Activated CD4-positive, alpha-beta memory T cell treated with anti-CD3 and anti-CD28 coated beads for 36 hours (primary cell): Measurements from ENCODE around the gene ACKR2. TPM values are rescaled to one million over a fixed set of nuclear protein-coding genes. Genes with fewer than 3 reads are reported as not detected.

ENCODE experiments used
- CTCF ChIA-PET: fragments of 350-600 bp; sonication (Branson Sonifier 250); formaldehyde crosslinking; loops from one replicate; lab custom pipeline; 2021; ENCODE audit warnings: antibody characterized with exemption, inconsistent platforms; lab: Charles Lee
- POLR2A ChIA-PET: fragments of 350-600 bp; sonication (Branson Sonifier 250); formaldehyde crosslinking; loops from one replicate; lab custom pipeline; 2021; ENCODE audit warnings: antibody characterized with exemption; lab: Charles Lee
- DNase-seq: peaks from one replicate; pipeline ENCODE4 v3.0.0-alpha.2; 2020
- H3K27ac Mint-ChIP-seq: one replicate; pipeline ENCODE4 v1.8.0; 2021; ENCODE audit warnings: mixed read lengths
- H3K27me3 Mint-ChIP-seq: one replicate; pipeline ENCODE4 v1.8.0; 2021; ENCODE audit warnings: mixed read lengths
- H3K36me3 Mint-ChIP-seq: one replicate; pipeline ENCODE4 v1.8.0; 2021; ENCODE audit warnings: mixed read lengths
- H3K4me1 Mint-ChIP-seq: one replicate; pipeline ENCODE4 v1.8.0; 2021; ENCODE audit warnings: low read depth, mixed read lengths
- H3K4me3 Mint-ChIP-seq: one replicate; pipeline ENCODE4 v1.8.0; 2021; ENCODE audit warnings: mild to moderate bottlenecking, mixed read lengths
- H3K9me3 Mint-ChIP-seq: one replicate; pipeline ENCODE4 v1.8.0; 2021; ENCODE audit warnings: mixed read lengths
- intact Hi-C: fragments of 100-400 bp; cut with micrococcal nuclease; formaldehyde crosslinking; loops from one replicate; pipeline ENCODE4 v1.15.1; 2023
- total RNA-seq, 2 experiments: library from RNA; stranded (reverse); gene quantifications; one replicate each; pipeline ENCODE4 v1.2.3, GENCODE V29; 2021

The ACKR2 gene
- total RNA-seq, 2 experiments from 2014 or later: 0.44 to 0.74 TPM

DNA sequence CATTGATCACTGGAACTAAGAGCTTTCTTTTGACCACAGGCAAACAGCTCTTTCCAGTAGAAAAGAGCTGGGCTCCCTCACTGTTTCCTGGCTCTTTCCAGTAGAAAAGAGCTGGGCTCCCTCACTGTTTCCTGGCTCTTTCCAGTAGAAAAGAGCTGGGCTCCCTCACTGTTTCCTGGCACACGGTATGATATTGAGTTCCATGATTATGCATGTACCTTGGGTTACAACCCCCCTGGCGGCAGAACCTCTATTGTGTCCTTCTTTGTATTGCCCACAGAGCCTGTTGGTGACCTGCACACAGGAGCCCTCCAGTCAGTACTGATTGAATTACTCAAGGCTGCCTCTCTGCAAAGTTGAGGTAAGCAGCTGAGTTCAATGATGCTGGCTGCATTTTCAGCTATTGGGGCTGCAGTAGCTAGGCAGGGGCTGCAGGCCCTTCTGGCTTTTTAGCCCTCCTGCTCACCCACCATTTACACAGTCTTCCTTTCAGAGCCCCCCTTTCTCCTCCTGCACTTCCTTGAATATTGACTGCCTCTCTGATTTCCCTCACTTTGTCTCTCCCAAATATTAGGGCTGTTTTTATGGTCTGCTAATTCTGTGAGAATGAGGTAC lies 10.2 kb downstream of the ACKR2 start:
- Mint-ChIP-seq H3K4me1 (no peaks in the 10 kb centered on the region), H3K9me3 (no peaks in the 10 kb centered on the region), H3K36me3 (no peaks in the 10 kb centered on the region), H3K27ac (no peak overlapping the region), H3K4me3 (no peak overlapping the region), H3K27me3 (no peaks in the 10 kb centered on the region)
- ChIA-PET CTCF (interaction anchor here (1.1 to 2.7 kb wide), 2 partner anchors 10 to 11 kb away, joined by 4 to 11 read pairs; no protein-coding TSS in a partner anchor), POLR2A (no interaction called here)
- intact Hi-C loops: no loop called here
- DNase-seq: no peak

DNA sequence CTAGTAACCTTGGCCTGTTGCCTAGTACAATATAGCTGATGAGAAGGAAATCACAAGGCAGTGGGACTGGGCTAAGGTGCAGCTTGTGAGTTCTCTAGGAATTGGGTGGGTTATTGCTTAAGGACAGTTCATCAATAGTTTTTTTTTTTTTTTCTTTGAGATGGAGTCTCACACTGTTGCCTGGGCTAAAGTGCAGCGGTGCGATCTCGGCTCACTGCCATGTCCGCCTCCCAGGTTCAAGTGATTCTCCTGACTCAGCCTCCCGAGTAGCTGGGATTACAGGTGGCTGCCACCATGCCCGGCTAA lies 11.5 kb downstream of the ACKR2 start:
- intact Hi-C loops: no loop called here
- POLR2A ChIA-PET: interaction anchor here (0.6 kb wide), 1 partner anchor 45 kb away, joined by 4 read pairs; no protein-coding TSS in a partner anchor
- DNase-seq: no peak
- no peaks in the 10 kb centered on the region for H3K4me1 Mint-ChIP-seq
- no peaks in the 10 kb centered on the region for H3K36me3 Mint-ChIP-seq
- no peak overlapping the region for H3K4me3 Mint-ChIP-seq
- CTCF ChIA-PET: interaction anchor here (2.7 kb wide), 1 partner anchor 10 kb away, joined by 11 read pairs; no protein-coding TSS in a partner anchor
- H3K9me3 Mint-ChIP-seq: no peaks in the 10 kb centered on the region
- peaks cover 1% of the 10 kb centered on the region for H3K27me3 Mint-ChIP-seq
- no peak overlapping the region for H3K27ac Mint-ChIP-seq

DNA sequence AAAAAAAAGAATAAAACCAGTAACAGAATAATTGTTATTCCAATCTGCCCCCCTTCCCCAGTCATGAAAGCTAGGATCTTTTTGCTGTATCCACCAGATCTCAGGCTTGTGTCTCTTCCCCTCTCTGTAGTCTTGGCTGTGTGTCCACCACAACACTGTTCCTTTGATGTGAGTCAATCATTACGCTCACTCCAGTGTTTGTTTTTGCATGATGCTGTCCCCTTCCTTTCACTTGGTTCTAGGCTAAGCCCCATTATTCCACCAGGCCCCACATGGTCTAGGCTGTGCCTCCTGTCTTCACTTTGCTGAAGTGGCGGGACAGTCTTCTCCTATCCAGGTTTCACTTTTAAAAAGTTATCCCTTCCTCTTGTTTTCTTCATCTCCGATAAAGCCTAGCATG lies 13.6 kb downstream of the ACKR2 start:
- Mint-ChIP-seq H3K9me3 (no peaks in the 10 kb centered on the region), H3K4me1 (no peaks in the 10 kb centered on the region), H3K36me3 (no peaks in the 10 kb centered on the region), H3K4me3 (no peak overlapping the region), H3K27ac (no peak overlapping the region), H3K27me3 (peaks cover 4% of the 10 kb centered on the region)
- DNase-seq: no peak
- POLR2A ChIA-PET: no interaction called here
- CTCF ChIA-PET: no interaction called here
- intact Hi-C loops: no loop called here

DNA sequence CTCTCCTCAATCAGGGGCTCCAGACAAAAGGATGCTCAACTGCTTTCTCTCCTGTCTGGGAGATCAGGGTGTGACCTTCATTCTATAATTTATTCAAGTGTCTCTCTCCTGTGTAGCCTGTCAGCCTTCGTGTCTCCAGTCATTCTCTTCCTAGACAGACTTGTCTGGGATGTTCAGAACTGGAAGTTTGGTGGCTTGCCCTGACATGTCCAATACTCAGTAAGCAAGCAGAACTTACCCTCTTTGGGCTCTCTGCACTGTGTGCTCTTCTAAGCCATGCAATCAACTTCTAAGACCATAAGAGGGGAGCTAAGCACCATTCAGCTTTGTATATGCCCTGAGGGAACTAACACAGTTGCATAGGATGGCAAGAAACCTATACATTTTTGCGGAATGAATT lies 14.1 kb downstream of the ACKR2 start:
- Mint-ChIP-seq H3K27me3 (peaks cover 5% of the 10 kb centered on the region), H3K4me3 (no peak overlapping the region), H3K36me3 (no peaks in the 10 kb centered on the region), H3K27ac (no peak overlapping the region), H3K9me3 (no peaks in the 10 kb centered on the region), H3K4me1 (no peaks in the 10 kb centered on the region)
- no peak for DNase-seq
- ChIA-PET CTCF (no interaction called here), POLR2A (no interaction called here)
- intact Hi-C loops: no loop called here

DNA sequence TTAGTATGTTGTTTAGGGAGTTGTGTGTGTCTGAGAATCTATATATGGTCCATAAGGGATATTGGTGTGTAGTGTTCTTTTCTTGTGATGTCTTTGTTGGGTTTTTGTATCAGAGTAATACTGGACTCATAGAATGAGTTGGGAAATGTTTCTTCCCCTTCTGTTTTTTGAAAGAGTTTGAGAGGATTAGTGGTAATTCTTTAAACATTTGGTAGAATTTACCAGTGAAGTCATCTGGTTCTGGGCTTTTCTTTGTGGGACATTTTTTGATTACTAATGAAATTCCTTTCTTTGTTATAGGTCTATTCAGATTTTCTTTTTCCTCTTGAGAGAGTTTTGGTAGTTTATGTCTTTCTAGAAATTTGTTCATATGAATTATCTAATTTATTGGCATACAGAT lies 16.9 kb downstream of the ACKR2 start:
- H3K27ac Mint-ChIP-seq: no peak overlapping the region
- no peak for DNase-seq
- no peaks in the 10 kb centered on the region for H3K9me3 Mint-ChIP-seq
- no peaks in the 10 kb centered on the region for H3K36me3 Mint-ChIP-seq
- intact Hi-C loops: no loop called here
- no peaks in the 10 kb centered on the region for H3K4me1 Mint-ChIP-seq
- CTCF ChIA-PET: no interaction called here
- POLR2A ChIA-PET: no interaction called here
- no peak overlapping the region for H3K4me3 Mint-ChIP-seq
- peaks cover 7% of the 10 kb centered on the region for H3K27me3 Mint-ChIP-seq

DNA sequence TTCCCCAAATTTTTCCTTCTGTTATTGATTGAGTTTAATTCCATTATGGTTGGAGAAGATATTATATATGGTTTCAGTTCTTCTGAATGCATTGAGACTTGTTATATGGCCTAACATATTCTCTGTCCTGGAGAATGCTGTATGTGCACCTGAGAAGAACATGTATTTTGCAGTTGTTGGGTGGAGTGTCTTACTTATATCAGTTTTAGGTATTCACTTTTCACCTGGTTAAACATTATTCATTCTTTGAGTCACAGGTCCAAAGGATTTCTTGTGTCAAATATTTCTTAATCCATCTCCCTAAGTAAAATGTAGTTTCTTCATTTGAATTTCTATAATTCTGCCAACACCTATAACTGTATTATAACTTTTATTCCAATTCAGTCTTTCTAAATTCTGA lies 17.8 kb downstream of the ACKR2 start:
- no peaks in the 10 kb centered on the region for H3K4me1 Mint-ChIP-seq
- H3K27me3 Mint-ChIP-seq: peaks cover 7% of the 10 kb centered on the region
- no peak overlapping the region for H3K4me3 Mint-ChIP-seq
- CTCF ChIA-PET: no interaction called here
- no peaks in the 10 kb centered on the region for H3K9me3 Mint-ChIP-seq
- no peak for DNase-seq
- no peak overlapping the region for H3K27ac Mint-ChIP-seq
- POLR2A ChIA-PET: no interaction called here
- intact Hi-C loops: no loop called here
- no peaks in the 10 kb centered on the region for H3K36me3 Mint-ChIP-seq

DNA sequence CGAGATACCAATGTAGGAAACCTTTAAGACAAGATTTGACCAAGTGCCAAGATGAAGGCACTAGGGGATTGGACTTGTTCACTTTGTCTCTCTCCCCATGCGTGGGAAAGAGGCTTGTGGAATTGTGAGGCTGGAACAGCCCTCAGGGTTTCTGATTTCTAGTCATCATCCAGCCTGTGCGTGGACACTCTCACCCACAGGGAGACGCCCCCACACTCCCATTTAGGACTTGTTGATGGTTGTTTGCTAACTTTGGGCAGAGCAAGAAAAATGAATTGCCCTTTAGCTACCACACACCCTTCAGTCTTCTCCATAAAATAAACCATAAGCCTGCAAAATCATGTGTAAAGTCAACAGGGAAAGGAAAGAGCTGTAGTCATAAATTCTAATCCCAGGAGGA lies 18.4 kb downstream of the ACKR2 start:
- ChIA-PET CTCF (no interaction called here), POLR2A (no interaction called here)
- intact Hi-C loops: no loop called here
- DNase-seq: no peak
- Mint-ChIP-seq H3K27me3 (peaks cover 7% of the 10 kb centered on the region), H3K27ac (no peak overlapping the region), H3K36me3 (no peaks in the 10 kb centered on the region), H3K9me3 (no peaks in the 10 kb centered on the region), H3K4me3 (no peak overlapping the region), H3K4me1 (no peaks in the 10 kb centered on the region)

DNA sequence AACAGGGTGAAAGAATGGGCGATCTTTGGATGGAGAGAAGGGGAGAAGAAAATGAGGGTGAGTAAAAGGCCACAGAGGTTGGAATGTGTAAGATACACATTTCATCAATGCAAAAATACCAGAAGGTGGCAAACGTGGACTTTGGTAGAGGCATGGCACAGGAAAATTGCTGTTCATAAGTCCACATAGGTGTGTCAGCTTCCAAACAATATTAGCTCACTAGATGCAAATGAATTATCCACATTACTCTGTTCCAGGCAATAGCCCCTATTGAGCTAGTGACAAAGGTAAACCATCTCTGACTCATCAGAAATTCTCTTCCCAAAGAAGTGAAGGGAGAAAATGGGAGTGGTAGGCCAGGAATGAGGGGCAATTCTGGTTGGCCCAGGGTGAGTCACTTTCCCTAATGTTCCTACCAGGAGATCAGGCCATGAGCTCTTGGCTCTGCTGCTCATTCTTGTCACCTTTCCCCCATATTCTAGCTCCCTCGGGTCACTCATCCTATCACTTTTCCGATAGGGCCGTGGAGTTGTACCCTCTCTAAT lies 19.9 kb downstream of the ACKR2 start:
- ChIA-PET CTCF (interaction anchor here (0.7 to 1.2 kb wide), 3 partner anchors 10 to 52 kb away, joined by 3 to 4 read pairs (median 3); no protein-coding TSS in a partner anchor), POLR2A (no interaction called here)
- Mint-ChIP-seq H3K4me1 (no peaks in the 10 kb centered on the region), H3K9me3 (no peaks in the 10 kb centered on the region), H3K36me3 (no peaks in the 10 kb centered on the region), H3K4me3 (no peak overlapping the region), H3K27ac (no peak overlapping the region), H3K27me3 (peaks cover 7% of the 10 kb centered on the region)
- no peak for DNase-seq
- intact Hi-C loops: no loop called here

DNA sequence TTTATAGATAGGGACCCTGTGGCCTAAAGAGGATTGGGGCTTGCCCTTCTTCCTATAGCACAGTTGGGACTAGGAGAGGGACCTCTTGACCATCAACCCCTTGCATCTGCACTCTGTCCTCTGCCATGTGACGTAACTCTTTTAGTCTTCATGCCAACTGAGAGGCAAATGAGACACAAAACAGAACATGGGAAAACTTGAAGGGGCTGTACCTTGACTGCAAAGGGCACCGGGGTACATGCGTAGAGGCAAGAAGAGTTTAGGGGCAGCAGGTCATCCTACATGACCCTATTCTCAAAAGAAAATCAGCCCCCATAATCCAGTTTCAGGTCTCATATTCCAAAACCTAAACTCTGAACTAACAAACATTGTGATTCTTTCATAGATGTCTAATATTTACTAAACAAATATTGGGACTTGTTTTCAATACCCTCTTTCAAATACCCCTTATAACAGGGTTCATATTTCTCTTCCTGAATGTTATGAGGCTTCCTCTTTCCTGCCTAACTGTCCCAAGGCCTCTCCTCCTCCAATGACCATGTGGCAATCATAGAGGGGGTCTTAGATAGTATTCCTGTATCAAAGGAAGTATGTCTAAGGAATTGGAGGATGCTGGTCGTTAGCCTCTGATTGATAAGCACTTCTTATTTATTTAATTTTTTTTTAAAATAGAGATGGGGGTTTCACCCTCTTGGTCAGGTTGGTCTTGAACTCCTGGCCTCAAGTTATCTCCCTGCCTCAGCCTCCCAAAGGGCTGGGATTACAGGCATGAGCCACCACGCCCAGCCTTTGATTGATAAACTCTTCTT lies 20.6 kb downstream of the ACKR2 start:
- ChIA-PET CTCF (interaction anchor here (0.6 to 3.1 kb wide), 10 partner anchors 10 to 52 kb away, joined by 3 to 24 read pairs (median 6); no protein-coding TSS in a partner anchor), POLR2A (no interaction called here)
- Mint-ChIP-seq H3K27me3 (peaks cover 7% of the 10 kb centered on the region), H3K4me3 (no peak overlapping the region), H3K27ac (no peak overlapping the region), H3K36me3 (no peaks in the 10 kb centered on the region), H3K9me3 (no peaks in the 10 kb centered on the region), H3K4me1 (no peaks in the 10 kb centered on the region)
- no peak for DNase-seq
- intact Hi-C loops: no loop called here

DNA sequence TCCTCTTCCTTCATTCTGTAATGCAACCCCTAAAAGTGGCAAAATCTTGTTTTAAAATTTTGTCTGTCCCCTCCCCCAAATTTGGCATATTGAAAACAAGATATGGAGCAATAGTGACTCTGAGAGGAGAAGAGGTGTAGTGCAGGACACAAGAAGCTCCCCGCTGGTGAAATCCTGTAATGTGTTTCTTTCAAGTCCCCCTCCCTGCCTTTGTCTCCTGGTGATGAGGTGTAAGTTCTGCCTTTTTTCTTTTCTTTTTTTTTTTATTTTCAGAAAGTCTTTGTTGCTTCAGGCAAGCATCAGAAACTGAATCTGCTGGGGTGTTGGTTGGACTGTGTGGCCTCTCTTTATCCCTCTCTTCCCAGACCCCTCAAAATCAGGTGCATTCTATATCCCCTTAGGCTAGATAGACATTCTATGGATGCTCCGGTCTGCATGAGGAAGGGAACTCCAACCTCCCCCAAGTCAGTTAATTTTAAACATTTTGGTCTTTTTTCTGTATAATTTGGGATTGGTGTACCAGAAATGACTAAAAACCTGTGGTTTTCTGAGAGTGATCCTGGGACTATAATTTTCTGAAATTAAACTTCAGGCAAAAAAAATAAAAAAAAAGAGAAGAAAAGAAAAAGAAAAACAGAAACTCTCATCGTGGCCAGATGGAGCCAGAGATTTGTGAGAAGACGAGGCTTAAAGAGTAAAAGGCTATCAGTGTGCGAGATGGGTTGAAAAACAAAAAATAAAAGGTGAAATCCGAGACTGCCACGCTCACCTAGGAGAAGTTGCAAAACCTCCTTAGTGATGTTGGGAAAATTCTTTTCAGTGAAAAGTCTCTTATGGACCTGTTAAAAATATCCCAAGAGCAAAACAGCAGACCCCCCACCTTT lies 21.4 kb downstream of the ACKR2 start:
- CTCF ChIA-PET: interaction anchor here (0.6 to 3.1 kb wide), 29 partner anchors 9 to 387 kb away, joined by 3 to 24 read pairs (median 4); partner anchors contain the start of genes HIGD1A and POMGNT2
- Mint-ChIP-seq H3K27ac (no peak overlapping the region), H3K4me1 (no peaks in the 10 kb centered on the region), H3K36me3 (no peaks in the 10 kb centered on the region), H3K27me3 (peaks cover 5% of the 10 kb centered on the region), H3K4me3 (no peak overlapping the region), H3K9me3 (no peaks in the 10 kb centered on the region)
- intact Hi-C loops: loop anchor here (1.0 kb wide), 2 partner anchors 50 to 51 kb away; no protein-coding TSS in a partner anchor
- DNase-seq: no peak
- POLR2A ChIA-PET: no interaction called here

DNA sequence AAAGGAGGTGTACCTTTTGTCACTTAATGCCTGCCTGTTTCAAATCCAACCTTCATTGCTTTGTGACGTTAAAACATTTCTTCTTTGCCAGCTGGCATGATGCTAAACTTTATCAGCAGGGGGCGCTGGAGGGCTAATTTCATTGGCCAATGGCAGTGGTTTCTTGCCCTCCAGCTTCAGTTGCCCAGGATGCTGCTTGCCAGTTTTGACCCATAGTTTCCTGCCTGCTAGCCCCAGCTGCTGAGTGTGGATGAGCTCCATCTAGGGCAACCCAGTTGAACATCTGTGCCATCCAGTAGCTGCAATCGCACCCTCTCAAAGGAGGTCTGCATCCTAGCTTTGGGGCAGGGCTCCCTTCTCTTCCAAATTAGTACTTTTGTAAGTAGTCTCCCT lies 22.1 kb downstream of the ACKR2 start:
- Mint-ChIP-seq H3K4me3 (no peak overlapping the region), H3K4me1 (no peaks in the 10 kb centered on the region), H3K36me3 (no peaks in the 10 kb centered on the region), H3K9me3 (no peaks in the 10 kb centered on the region), H3K27me3 (peaks cover 5% of the 10 kb centered on the region), H3K27ac (no peak overlapping the region)
- intact Hi-C loops: loop anchor here (1.0 kb wide), 2 partner anchors 50 to 51 kb away; no protein-coding TSS in a partner anchor
- ChIA-PET POLR2A (no interaction called here), CTCF (interaction anchor here (0.7 to 3.1 kb wide), 29 partner anchors 8 to 388 kb away, joined by 3 to 24 read pairs (median 4); partner anchors contain the start of genes HIGD1A and POMGNT2)
- DNase-seq: peak; percentile 88
